ENCODE data around the gene ACTL6A. TPM values are rescaled to one million over a fixed set of nuclear protein-coding genes. Genes with fewer than 3 reads are reported as not detected.

The ACTL6A gene
- total RNA-seq, 6 experiments from 2014 or later: 39.6 to 64.6 (median 59.4) TPM

GRCh38 chr3:179542375-179542774, 20.4 kb upstream of the ACTL6A start:
- Mint-ChIP-seq H3K27me3 (ENCODE audit: insufficient read depth) (no peaks in the 10 kb centered on the region; the same call in 1 of the 2 replicates), H3K36me3 (ENCODE audit: low read depth) (peaks cover 9% of the 10 kb centered on the region; the same call in 1 of the 2 replicates)
- TF ChIP-seq CTCF (IDR thresholded peaks at IDR 0.05): no peak

GRCh38 chr3:179544981-179545645, 17.6 kb upstream of the ACTL6A start:
- peaks cover 22% of the 10 kb centered on the region for H3K9me3 Mint-ChIP-seq
- peak; percentile 91 for DNase-seq
- no peak for TF ChIP-seq CTCF (IDR thresholded peaks at IDR 0.05)
- H3K27ac Mint-ChIP-seq: peak overlapping the region; percentile 92
- peaks cover 9% of the 10 kb centered on the region; the same call in 1 of the 2 replicates for H3K36me3 Mint-ChIP-seq (ENCODE audit: low read depth)
- H3K4me3 Mint-ChIP-seq: peak overlapping the region; percentile 9; the same call in 1 of the 2 replicates
- H3K4me1 Mint-ChIP-seq (ENCODE audit: low read depth): peaks cover 13% of the 10 kb centered on the region
- peaks cover 2% of the 10 kb centered on the region for H3K27me3 Mint-ChIP-seq (ENCODE audit: insufficient read depth)

More at GRCh38 chr3:179542375-179542774, 20.4 kb upstream of the ACTL6A start:
- no peak for DNase-seq
- Mint-ChIP-seq H3K27ac (peak overlapping the region; percentile 25; the same call in 1 of the 2 replicates), H3K4me1 (ENCODE audit: low read depth) (peaks cover 13% of the 10 kb centered on the region), H3K9me3 (peaks cover 22% of the 10 kb centered on the region), H3K4me3 (no peak overlapping the region)

GRCh38 chr3:179546814-179547241, 15.9 kb upstream of the ACTL6A start:
- Mint-ChIP-seq H3K27ac (no peak overlapping the region), H3K4me1 (ENCODE audit: low read depth) (peaks cover 13% of the 10 kb centered on the region), H3K4me3 (no peak overlapping the region), H3K9me3 (peaks cover 22% of the 10 kb centered on the region), H3K36me3 (ENCODE audit: low read depth) (peaks cover 9% of the 10 kb centered on the region; the same call in 1 of the 2 replicates), H3K27me3 (ENCODE audit: insufficient read depth) (peaks cover 2% of the 10 kb centered on the region)
- TF ChIP-seq CTCF (IDR thresholded peaks at IDR 0.05): no peak
- no peak for DNase-seq

- no peak for TF ChIP-seq CTCF (IDR thresholded peaks at IDR 0.05)
- DNase-seq: no peak
- no peaks in the 10 kb centered on the region for H3K36me3 Mint-ChIP-seq (ENCODE audit: low read depth)
- H3K4me1 Mint-ChIP-seq (ENCODE audit: low read depth): no peaks in the 10 kb centered on the region
- H3K9me3 Mint-ChIP-seq: no peaks in the 10 kb centered on the region
- H3K27me3 Mint-ChIP-seq (ENCODE audit: insufficient read depth): peaks cover 2% of the 10 kb centered on the region; the same call in 1 of the 2 replicates
- no peak overlapping the region for H3K4me3 Mint-ChIP-seq
- H3K27ac Mint-ChIP-seq: no peak overlapping the region
Measured at GRCh38 chr3:179551349-179552105, 11.2 kb upstream of the ACTL6A start.

GRCh38 chr3:179558742-179559364, 3.9 kb upstream of the ACTL6A start:
- peak; percentile 86 for TF ChIP-seq CTCF (IDR thresholded peaks at IDR 0.05)
- Mint-ChIP-seq H3K9me3 (no peaks in the 10 kb centered on the region), H3K27me3 (ENCODE audit: insufficient read depth) (no peaks in the 10 kb centered on the region), H3K36me3 (ENCODE audit: low read depth) (no peaks in the 10 kb centered on the region), H3K4me1 (ENCODE audit: low read depth) (peaks cover 10% of the 10 kb centered on the region; the same call in 1 of the 2 replicates), H3K4me3 (no peak overlapping the region), H3K27ac (no peak overlapping the region)
- DNase-seq: peak; percentile 69
